SK-N-SH treated with all-trans-retinoic acid at 6 μM for 48 hours (cell line): ENCODE results near the gene VTI1A.

Experiments used
- PATZ1 ChIP-seq: fragments of 250-450 bp; sonication (Bioruptor Pico); IDR thresholded peaks from 2 replicates; pipeline ENCODE4 v1.8.0; 2020; ENCODE audit warnings: mild to moderate bottlenecking, moderate library complexity, borderline replicate concordance
- RARB ChIP-seq: fragments of 250-450 bp; sonication (Bioruptor Pico); IDR thresholded peaks from 2 replicates; pipeline ENCODE4 v1.8.0; 2021; ENCODE audit warnings: mild to moderate bottlenecking, moderate library complexity
- SNAI2 ChIP-seq: fragments of 250-450 bp; sonication (Bioruptor Pico); IDR thresholded peaks from 2 replicates; pipeline ENCODE4 v1.5.0; 2020; ENCODE audit warnings: mild to moderate bottlenecking, moderate library complexity

GRCh38 chr10:112732277-112732921, 285.4 kb downstream of the VTI1A start:
- TF ChIP-seq RARB (CRISPR knock-in tag), result no peak
- TF ChIP-seq PATZ1 (CRISPR knock-in tag), result no peak
- no peak for TF ChIP-seq SNAI2 (CRISPR knock-in tag)
